Embryonic facial prominence (tissue), 1 donor: ENCODE measurements around the gene SRRM1.

ENCODE experiments used
- DNase-seq: peaks from one replicate; pipeline ENCODE4 v3.0.0-alpha.2; 2016; ENCODE audit errors: extremely low spot score

SRRM1 gene, protein sequence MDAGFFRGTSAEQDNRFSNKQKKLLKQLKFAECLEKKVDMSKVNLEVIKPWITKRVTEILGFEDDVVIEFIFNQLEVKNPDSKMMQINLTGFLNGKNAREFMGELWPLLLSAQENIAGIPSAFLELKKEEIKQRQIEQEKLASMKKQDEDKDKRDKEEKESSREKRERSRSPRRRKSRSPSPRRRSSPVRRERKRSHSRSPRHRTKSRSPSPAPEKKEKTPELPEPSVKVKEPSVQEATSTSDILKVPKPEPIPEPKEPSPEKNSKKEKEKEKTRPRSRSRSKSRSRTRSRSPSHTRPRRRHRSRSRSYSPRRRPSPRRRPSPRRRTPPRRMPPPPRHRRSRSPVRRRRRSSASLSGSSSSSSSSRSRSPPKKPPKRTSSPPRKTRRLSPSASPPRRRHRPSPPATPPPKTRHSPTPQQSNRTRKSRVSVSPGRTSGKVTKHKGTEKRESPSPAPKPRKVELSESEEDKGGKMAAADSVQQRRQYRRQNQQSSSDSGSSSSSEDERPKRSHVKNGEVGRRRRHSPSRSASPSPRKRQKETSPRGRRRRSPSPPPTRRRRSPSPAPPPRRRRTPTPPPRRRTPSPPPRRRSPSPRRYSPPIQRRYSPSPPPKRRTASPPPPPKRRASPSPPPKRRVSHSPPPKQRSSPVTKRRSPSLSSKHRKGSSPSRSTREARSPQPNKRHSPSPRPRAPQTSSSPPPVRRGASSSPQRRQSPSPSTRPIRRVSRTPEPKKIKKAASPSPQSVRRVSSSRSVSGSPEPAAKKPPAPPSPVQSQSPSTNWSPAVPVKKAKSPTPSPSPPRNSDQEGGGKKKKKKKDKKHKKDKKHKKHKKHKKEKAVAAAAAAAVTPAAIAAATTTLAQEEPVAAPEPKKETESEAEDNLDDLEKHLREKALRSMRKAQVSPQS

DNA sequence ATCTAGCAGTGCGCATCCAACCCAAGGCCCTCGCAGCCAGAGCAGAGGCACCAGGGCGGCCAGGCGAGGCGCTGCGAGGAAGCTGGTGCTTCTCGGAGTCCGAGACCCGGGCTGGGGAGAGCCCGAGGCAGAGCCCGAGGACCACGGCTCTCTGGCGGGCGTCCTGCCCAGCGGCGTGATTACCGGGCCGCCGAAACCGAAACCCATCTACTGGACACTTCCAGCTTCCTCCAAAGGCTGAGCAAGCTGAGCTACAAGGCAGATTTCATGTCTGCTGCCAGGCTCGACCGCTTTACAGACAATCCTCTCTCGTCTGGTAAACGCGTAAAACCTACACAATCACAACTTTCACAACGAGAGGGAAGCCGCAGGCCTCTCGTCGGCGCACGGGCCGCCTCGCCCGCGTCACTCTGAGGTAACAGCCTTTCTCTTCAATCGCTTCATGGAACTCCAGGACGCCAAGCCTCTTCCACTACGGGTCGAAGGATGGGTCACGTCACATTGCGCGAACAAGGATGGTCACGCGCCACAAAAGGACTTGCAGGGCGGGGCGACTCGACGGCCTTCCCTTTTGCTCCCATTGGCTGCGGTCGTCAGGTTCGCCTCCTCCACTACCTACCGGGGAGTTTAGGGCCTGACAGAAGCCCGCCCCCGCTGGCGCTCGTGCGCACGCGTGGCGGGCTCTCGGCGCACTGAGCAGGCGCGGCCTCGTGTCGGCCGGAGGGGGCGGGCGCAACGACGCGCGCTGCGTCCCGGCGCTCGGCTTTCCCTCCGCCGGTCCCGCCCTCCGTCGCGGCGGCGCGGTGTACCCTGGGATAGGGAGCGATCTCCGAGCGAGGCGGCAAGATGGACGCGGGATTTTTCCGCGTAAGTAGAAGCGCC lies at the start of gene SRRM1:
SRRM1 (plus strand) TSS at position 822 of the 882 bp plus-strand sequence; CDS start at position 847, 25 bp downstream.
- peak; percentile 99 for DNase-seq

DNA sequence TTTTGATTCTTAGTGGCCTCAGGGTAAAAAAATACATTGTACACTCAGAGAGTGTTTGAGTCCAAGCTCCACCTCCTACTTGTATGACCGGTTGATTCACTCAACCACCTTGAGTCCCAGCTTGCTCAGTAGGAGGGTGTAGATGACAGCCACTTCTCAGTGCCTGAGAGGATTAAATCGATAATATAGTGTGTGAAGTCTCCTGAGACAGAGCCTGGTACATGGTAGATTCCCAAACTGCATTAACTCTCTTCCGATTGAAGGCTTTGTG lies 48.8 kb upstream of the SRRM1 start:
- DNase-seq: no peak

DNA sequence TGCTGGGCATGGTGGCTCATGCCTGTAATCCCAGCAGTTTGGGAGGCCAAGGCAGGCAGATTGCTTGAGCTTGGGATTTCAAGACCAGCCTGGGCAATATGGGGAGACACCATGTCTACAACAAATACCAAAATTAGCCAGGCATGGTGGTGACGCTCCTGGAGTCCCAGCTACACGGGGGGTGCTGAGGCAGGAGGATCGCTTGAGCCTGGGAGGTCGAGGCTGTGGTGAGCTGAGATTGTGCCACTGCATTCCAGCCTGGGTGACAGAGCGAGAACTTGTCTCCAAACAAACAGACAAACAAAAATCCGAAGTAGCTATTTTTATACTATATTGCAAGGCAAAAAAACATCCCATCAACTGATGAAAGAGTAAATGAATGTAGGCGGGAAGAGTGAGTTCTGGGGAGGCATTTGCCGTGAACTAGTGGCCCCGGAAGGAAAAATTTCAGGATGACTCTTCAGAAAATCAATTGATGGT lies 46.7 kb upstream of the SRRM1 start:
- no peak for DNase-seq

DNA sequence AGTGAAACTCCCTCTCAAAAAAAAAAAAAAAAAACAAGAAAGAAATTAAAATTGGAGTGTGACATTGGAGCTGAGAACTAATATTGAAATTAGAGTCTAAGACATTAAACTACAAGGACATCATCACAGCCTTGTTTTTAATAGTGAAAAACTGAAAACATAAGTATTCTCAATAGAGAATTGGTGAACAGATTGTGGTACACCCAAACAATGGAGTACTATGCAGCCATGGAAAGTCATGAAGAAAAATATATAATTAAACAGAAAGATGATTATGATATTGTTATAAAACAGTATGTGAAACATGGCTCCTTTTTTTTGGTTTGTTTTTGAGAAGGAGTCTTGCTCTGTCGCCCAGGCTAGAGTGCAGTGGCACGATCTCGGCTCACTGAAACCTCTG lies 43.8 kb upstream of the SRRM1 start:
- DNase-seq: no peak

DNA sequence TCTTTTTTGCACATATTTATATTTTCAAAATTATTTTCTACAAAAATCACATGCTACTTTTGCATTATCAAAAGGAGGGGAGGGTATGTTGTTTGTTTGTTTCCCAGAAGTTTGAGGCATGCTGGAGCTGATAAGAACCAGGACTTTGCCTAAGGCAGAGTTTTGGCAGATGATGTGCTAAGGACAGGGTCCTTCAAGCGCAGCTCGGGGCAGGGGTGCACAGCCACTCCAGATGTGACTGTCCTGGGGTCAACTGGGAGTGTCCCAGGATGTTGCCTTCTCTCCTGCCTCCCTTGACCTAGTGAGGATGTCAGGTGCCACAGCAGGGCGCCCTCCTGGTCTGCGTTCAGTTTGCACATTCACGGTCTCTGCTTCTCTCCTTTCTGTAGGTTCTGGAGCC lies 42.6 kb upstream of the SRRM1 start:
- DNase-seq: no peak

DNA sequence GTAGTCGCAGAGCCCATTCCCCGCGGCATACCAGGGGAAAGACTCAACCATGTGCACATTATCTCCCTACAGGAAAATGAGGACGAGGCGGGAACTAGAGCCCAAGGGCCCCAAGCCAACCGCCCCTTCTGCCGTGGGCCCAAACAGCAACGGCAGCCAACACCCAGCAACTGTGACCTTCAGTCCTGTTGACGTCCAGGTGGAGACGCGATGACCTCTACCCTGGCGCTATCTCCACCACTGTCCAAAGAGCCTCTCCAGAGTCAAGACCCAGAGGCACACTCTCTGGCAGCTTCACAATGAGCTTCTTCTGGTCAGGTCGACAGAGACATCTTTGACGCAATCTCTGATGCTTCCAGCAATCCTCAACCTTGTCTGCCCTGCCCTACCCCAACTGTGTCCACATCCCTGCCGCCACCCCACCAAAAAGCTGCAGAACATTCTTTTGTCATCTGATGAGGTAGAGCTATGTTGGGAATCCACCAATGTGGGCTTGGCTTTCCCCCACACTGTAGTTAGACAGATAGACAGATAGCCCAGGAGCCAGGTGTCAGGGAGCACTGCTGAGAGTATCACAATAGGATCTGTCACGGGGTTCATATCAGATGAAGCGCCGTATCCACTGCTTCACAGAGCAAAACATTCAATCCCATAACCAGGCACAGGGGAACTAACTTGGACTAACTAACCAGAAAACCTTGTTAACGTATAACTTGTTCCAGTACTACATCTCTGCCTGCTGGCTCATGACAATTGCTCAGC lies 37.4 kb upstream of the SRRM1 start:
- DNase-seq: no peak

DNA sequence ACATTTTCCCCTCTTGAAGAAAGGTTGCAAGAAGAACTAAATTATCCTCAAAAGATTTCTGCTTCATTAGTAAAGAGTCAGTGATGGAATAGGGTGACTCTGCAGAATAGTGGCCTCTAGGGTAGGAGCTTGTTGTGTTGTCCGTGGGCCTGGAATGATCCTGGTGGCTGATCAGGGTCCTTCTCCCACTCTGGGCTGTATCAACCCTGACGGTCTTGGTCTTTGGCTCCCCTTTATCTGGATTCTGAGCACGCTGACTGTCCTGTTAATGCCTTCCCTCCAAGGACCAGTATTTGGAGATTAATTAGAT lies 36.9 kb upstream of the SRRM1 start:
- no peak for DNase-seq

DNA sequence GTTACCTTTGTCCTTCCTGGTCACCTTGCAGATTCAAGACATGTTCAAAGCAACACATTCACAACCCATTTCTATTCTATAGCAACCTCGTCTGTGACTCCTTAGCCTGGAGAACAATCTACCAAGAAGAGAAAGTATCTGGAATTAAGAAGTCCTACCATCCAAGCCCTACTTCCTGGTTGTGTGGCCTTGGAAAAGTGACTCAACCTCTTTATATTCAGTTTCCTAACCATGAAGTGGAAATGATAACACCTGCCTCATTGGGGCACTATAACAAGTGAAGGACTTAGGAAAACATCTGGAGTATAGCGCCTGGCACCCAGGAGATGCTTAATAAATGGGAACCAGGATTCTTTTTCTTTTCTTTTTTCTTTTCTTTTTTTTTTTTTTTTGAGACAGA lies 36.5 kb upstream of the SRRM1 start:
- no peak for DNase-seq

DNA sequence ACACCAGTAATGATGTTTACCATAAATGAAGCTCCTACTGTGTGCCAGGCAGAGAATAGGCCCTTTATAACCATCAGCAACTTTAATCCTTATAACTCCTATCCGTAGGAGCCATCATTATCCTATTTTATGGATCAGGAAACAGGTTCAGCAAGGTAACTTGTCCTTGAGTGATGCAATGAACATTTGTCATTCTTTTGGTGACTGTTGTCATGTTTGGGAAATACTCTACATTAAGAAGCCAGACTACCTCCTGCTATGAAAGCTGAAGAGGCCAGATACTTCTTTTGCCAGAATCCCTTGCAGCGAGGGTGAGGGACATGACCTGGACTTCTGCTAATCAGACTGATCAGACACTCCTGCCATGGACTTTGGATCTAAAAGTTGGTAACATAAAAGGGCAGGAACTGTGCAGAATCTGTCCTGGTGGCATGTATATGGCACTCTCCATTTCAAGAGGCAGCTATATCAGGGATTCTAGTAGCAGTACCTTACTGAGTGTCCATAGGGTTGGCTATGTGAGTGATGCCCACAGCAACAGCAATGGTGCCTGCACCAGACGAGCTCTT lies 33.1 kb upstream of the SRRM1 start:
- no peak for DNase-seq

DNA sequence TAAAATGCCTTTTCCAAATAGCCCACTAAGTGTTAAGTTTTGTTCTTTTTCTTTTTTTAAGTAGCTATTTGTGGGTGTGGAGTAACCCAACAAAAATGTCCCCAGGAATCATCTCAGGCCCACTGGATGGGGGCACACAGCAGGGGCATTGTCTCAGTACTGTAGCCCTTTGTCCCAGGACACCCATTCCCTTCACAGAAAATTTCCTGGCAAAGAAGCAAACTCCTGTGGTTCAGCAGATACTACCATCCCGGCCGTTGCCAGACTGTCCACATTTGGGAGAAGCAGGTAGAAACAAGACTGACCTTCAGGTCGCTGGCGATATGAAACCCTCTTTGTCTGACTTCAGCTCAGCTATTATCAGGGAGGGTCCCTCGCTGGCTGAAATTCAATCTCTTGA lies 23.7 kb upstream of the SRRM1 start:
- no peak for DNase-seq

DNA sequence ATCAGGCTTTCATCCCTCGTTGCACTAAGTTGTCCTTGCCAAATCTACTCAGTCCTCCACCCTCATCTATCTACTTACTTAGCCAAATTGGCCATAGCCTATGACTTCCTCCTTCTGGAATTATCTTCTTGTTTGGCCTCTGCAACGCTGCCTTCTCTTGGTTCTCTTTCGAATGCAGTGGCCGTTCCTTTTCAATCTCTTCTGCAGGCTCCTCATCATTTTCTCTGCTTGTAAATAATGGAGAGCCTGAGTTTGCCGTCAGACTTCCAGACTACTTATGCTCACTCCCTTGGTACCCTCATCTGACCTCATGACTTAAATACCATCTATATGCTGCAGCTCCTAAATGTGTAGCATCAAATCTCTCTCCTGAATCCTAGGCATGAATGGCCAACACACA lies 22.4 kb upstream of the SRRM1 start:
- DNase-seq: no peak

DNA sequence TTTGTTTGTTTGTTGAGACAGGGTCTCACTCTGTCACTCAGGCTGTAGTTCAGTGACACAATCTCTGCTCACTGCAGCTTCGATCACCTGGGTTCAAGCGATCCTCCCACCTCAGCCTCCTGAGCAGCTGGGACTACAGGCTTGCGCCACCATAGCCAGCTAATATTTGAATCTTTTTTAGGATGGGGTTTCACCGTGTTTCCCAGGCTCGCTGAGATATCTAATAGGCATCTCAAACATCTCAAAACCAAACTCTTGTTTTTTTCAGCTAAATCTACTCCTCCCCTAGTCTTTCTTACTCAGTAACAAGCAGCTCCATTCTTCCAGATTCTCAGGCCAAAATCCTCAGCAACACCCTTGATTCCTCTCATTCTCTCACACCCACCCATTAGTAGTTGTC lies 22.0 kb upstream of the SRRM1 start:
- DNase-seq: no peak

DNA sequence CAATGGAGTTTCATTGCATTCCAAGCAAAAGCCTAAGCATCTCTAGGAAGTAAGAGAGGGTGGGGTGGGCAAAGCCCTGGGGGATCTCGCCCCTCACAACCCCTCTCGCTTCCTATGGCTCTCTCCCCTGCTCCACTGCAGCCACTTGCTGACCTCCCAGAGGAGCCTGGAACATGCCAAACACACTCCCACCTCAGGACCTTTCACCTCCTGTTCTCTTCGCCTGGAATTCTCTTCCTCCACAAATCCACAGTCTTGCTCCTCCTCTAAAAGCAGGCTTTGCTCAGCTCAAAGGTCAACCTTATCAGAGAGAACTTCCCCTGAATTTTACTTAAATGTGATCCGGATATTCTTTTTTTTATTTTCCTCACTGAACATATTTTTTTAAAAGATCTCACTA lies 20.9 kb upstream of the SRRM1 start:
- DNase-seq: no peak

DNA sequence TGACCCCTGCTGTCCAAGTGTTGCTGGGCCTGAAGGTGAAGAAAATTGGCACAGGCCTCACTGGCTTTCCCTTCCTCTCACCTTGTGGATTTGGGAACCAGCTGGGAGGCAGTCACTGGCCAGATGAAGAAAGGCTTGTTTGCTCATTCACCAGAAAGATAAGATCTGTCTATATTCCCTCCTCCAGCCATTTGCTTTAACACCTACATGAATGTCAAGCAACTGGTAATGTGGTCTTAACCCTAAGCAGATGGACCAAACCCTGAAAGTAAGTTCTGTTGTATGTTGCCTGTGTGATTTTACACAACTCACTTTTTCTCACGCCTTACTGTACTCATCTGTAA lies 10.3 kb upstream of the SRRM1 start:
- DNase-seq: no peak

DNA sequence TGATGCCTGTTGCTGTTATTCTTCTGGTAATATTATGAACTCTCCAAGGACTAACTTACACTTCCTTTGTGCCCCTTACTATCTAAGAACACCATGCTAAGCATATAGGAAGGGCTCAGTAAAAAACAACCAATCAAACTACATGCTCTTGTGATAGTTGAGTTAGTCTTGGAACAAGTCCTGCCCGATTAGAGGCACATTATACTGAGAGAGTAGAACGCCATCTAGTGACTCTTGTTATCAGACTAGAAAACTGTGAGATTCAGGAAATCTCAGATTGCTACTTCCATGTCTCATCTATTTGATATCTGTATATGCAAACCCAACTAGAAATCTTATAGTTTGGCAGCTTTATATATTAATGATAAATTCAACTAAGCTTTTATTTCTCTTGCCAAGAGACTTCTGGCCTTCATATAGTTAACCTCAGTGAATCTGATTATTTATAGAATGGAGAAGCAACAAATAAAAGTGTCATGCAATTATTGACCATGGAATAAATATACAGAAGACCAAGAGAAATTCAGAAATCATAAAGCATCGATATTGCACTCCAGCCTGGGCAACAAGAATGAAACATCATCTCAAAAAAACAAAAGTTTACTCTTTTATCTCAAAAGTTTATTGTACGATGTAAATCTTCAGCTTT lies 7.8 kb upstream of the SRRM1 start:
- DNase-seq: peak; percentile 67

DNA sequence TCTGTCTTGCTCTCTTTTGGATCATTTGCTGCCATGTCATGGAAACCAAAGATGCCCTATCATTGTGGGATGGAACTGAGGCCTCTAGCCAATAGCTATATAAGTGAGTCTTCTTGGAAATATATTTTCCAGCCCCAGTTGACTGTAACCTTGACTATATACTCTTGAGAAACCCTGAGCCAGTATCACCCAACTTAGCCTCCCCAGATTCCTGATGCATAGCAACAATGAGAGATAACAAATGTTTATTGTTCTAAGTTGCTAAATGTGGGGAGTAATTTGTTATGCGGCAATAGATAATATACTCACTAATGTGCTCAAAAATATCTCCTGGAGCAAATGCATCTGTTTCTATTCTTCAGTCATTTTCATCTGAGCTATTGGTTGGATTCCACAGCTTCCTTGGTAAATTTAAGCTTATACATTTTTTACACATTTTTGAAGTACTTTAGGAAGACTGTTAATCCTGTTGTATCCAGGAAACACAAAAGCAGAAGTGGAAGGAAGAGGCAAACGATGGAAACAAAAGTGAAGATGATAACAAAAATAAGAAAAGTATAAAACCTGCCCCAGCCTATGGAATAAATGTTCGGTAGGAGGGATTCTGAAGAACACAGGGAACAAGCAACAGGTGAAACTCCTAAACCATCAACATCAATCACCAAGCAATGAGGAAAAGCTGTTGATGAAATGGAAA lies 6.3 kb upstream of the SRRM1 start:
- DNase-seq: no peak

DNA sequence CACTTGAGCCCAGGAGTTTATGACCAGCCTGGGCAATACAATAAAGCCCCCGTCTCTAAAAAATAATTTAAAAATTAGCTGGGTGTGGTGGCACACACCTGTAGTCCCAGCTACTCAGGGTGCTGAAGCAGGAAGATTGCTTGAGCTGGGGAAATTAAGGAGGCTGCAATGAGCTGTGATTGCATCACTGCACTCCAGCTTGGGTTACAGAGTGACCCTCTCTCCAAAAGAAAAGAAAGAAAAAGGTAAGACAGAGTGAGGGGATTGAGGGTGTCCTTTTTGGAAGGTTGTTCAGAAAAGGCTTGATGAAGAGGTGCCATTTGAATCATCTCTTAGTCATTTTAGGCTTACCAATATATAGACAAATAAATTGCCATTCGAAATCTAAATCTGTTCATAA lies 4.0 kb upstream of the SRRM1 start:
- no peak for DNase-seq

DNA sequence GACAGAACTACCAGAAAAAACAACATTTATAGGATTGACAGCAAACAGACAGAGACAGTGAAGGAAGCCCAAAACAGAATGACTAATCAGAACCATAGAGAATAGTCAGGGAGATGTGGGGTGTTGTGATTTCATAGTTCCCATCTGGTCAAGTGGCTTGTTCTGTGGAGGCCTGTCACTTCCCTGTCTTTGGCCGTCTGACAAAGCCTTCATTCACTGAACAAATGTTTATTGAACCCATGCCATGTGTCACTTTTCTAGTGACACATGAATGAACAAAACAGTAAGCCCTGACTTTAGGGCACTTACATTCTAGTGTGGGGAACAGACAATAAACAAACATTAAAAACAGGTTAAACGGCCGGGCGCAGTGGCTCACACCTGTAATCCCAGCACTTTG lies 3.2 kb upstream of the SRRM1 start:
- DNase-seq: no peak

DNA sequence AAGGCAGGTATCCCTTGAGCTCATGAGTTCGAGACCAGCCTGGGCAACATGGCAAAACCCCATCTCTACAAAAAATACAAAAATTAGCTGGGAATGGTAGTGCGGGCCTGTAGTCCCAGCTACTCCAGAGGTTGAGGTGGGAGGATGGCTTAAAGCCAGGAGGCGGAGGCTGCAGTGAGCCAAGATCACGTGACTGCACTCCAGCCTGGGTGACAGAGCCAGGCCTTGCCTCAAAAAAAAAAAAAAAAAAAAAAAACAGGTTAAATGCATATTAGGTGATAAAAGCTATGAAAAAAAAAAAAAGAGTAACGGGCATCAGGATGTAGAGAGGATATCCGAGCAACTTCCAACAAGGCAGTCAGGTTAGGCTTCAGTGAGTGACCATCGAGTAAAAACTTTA lies 2.8 kb upstream of the SRRM1 start:
- DNase-seq: no peak

DNA sequence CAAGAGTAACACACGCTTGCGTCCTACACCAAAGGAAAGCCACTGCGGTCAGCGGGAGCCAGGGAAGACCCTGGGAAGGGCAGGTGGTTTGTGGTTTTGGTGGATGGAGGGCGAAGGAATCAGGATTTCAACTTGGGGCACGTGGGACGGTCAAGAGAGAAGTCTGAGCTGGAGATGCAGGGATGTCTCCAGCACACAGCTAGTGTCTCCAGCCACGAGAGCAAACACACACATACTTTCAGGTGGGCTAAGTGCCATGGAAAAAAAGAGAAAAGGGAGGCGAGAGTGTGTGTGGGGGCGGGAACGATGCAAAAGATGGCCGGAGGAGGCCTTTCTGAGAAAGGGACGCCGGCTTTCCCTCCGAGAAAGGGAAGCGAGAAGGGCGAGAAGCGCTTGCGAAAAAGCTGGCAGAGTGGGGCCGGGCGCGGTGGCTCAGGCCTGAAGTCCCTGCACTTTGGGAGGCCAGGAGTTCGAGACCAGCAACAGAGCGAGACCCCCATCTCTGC lies 1.4 kb upstream of the SRRM1 start:
- DNase-seq: no peak
